H1 (cell line): ENCODE results near the gene OBSCN. TPM values are rescaled to one million over a fixed set of nuclear protein-coding genes. Genes with fewer than 3 reads are reported as not detected.

Experiments used
- ATF3 ChIP-seq: IDR thresholded peaks from 2 replicates; pipeline ENCODE4 v1.6.1; 2011; ENCODE audit warnings: low read depth, mild to moderate bottlenecking, low read length; ENCODE audit not compliant: insufficient read depth
- BCL11A ChIP-seq, 2 experiments: IDR thresholded peaks; one replicate each; pipeline ENCODE4 v1.6.1; 2011; ENCODE audit warnings: low read depth in 2 of 2, low read length in 2 of 2, mild to moderate bottlenecking in 2 of 2
- CHD7 ChIP-seq: fragments of 300-600 bp; sonication (generic); IDR thresholded peaks from 2 replicates; pipeline ENCODE4 v1.7.1; 2012; ENCODE audit warnings: low read length, moderate library complexity, mild to moderate bottlenecking, inconsistent platforms; ENCODE audit not compliant: insufficient replicate concordance
- CTCF ChIP-seq, 3 experiments: IDR thresholded peaks; 1 replicate in 2 of 3; 2 replicates in 1 of 3; pipeline versions ENCODE4 v1.5.1 to v1.6.1; 2011; ENCODE audit warnings: low read length in 3 of 3, mild to moderate bottlenecking in 3 of 3, inconsistent platforms in 2 of 3, low read depth in 1 of 3, moderate library complexity in 1 of 3; ENCODE audit not compliant: insufficient read depth in 1 of 3; ENCODE audit errors: control extremely low read depth in 1 of 3
- GABPA ChIP-seq: IDR thresholded peaks from 2 replicates; pipeline ENCODE4 v1.6.1; 2011; ENCODE audit warnings: mild to moderate bottlenecking, low read length, moderate library complexity, borderline replicate concordance; ENCODE audit not compliant: insufficient read depth
- HDAC2 ChIP-seq, 2 experiments: fragments of 300-600 bp in 1 of 2; sonication (generic) in 1 of 2; IDR thresholded peaks; 2 replicates each; pipeline ENCODE4 v1.6.1; 2011 to 2012; ENCODE audit warnings: low read depth in 2 of 2, low read length in 2 of 2, mild to moderate bottlenecking in 2 of 2, moderate library complexity in 2 of 2, borderline replicate concordance in 1 of 2, inconsistent platforms in 1 of 2
- SAP30 ChIP-seq: fragments of 300-600 bp; sonication (generic); IDR thresholded peaks from 2 replicates; pipeline ENCODE4 v1.7.1; 2012; ENCODE audit warnings: low read length, moderate library complexity, mild to moderate bottlenecking, inconsistent platforms; ENCODE audit not compliant: insufficient read depth, insufficient replicate concordance
- SP1 ChIP-seq: IDR thresholded peaks from 2 replicates; pipeline ENCODE4 v1.6.1; 2011; ENCODE audit warnings: low read depth, low read length
- polyA plus RNA-seq, 7 experiments: library from polyadenylated mRNA; depleted of rRNA in 3 of 7; stranded (reverse) in 5 of 7; unstranded in 2 of 7; fragments of >200 nt in 5 of 7; fragments of 200-250 nt in 2 of 7; gene quantifications; 1 replicate in 5 of 7; 2 replicates in 1 of 7; 4 replicates in 1 of 7; pipeline versions ENCODE4 v1.2.1 to v1.2.3, GENCODE V29; 2011 to 2013; ENCODE audit warnings: missing spikeins in 2 of 7, mixed read lengths in 2 of 7
- total RNA-seq: library from RNA; stranded (reverse); fragmentation: NEBNext Ultra II Directional; extraction: Animal tissue kit (Norgen Biotek cat#: 25700); gene quantifications from 2 replicates; pipeline ENCODE4 v1.2.1, GENCODE V29; 2021

Gene OBSCN
- total and polyA plus RNA-seq, 2 of the 8 experiments (the other 6 are each of a cell fraction or from before 2014, with no cell fraction given) = 7.5 to 28.4 TPM

GRCh38 chr1:228381356-228381755, 173.5 kb downstream of the OBSCN start (continued):
- TF ChIP-seq CHD7 (no peak), BCL11A (IDR thresholded peaks at IDR 0.05; ENCODE audit: low read depth in 2 of 2, low read length in 2 of 2) (no peak), SAP30 (no peak), CTCF (IDR thresholded peaks at IDR 0.05; ENCODE audit: control extremely low read depth in 1 of 3, insufficient read depth in 1 of 3, low read depth in 1 of 3, low read length in 3 of 3) (no peak), SP1 (no peak), GABPA (no peak), HDAC2 (IDR thresholded peaks at IDR 0.05; ENCODE audit: borderline replicate concordance in 1 of 2, low read depth in 2 of 2, low read length in 2 of 2) (no peak), ATF3 (no peak)
